ENCODE results near the gene ZWILCH. TPM values are rescaled to one million over a fixed set of nuclear protein-coding genes. Genes with fewer than 3 reads are reported as not detected.

ZWILCH gene
- total RNA-seq, 1 experiment from 2014 or later, result 50.2 TPM

DNA sequence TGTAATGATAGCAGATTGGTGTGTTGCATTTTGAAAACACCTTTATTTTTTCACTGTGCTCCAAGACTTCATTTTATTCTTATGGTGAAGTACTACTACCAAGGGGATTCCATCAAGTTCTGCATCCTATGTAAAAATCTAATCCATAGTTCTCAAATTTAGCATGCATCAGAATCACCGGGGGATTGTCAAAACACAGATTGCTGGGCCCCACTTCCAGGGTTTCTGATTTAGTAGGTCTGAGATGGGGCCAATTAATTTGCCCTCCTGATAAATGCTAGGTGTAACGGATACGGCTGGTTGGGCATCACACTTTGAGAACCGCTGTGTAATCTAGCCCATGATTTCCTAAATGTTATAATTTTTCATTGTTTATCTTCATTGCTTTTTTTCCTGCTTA is 692 bp downstream of the ZWILCH start (continued):
- TF ChIP-seq, protein P1, sequence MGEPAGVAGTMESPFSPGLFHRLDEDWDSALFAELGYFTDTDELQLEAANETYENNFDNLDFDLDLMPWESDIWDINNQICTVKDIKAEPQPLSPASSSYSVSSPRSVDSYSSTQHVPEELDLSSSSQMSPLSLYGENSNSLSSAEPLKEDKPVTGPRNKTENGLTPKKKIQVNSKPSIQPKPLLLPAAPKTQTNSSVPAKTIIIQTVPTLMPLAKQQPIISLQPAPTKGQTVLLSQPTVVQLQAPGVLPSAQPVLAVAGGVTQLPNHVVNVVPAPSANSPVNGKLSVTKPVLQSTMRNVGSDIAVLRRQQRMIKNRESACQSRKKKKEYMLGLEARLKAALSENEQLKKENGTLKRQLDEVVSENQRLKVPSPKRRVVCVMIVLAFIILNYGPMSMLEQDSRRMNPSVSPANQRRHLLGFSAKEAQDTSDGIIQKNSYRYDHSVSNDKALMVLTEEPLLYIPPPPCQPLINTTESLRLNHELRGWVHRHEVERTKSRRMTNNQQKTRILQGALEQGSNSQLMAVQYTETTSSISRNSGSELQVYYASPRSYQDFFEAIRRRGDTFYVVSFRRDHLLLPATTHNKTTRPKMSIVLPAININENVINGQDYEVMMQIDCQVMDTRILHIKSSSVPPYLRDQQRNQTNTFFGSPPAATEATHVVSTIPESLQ (CRISPR knock-in tag; IDR thresholded peaks at IDR 0.05), result no peak
- no peak for TF ChIP-seq RORB (CRISPR knock-in tag; IDR thresholded peaks at IDR 0.05)
- TF ChIP-seq, protein P2, sequence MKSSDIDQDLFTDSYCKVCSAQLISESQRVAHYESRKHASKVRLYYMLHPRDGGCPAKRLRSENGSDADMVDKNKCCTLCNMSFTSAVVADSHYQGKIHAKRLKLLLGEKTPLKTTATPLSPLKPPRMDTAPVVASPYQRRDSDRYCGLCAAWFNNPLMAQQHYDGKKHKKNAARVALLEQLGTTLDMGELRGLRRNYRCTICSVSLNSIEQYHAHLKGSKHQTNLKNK (CRISPR knock-in tag; IDR thresholded peaks at IDR 0.05), result no peak
- TF ChIP-seq, protein P3, sequence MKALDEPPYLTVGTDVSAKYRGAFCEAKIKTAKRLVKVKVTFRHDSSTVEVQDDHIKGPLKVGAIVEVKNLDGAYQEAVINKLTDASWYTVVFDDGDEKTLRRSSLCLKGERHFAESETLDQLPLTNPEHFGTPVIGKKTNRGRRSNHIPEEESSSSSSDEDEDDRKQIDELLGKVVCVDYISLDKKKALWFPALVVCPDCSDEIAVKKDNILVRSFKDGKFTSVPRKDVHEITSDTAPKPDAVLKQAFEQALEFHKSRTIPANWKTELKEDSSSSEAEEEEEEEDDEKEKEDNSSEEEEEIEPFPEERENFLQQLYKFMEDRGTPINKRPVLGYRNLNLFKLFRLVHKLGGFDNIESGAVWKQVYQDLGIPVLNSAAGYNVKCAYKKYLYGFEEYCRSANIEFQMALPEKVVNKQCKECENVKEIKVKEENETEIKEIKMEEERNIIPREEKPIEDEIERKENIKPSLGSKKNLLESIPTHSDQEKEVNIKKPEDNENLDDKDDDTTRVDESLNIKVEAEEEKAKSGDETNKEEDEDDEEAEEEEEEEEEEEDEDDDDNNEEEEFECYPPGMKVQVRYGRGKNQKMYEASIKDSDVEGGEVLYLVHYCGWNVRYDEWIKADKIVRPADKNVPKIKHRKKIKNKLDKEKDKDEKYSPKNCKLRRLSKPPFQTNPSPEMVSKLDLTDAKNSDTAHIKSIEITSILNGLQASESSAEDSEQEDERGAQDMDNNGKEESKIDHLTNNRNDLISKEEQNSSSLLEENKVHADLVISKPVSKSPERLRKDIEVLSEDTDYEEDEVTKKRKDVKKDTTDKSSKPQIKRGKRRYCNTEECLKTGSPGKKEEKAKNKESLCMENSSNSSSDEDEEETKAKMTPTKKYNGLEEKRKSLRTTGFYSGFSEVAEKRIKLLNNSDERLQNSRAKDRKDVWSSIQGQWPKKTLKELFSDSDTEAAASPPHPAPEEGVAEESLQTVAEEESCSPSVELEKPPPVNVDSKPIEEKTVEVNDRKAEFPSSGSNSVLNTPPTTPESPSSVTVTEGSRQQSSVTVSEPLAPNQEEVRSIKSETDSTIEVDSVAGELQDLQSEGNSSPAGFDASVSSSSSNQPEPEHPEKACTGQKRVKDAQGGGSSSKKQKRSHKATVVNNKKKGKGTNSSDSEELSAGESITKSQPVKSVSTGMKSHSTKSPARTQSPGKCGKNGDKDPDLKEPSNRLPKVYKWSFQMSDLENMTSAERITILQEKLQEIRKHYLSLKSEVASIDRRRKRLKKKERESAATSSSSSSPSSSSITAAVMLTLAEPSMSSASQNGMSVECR (CRISPR knock-in tag; IDR thresholded peaks at IDR 0.05; ENCODE audit: borderline replicate concordance), result no peak
- TF ChIP-seq ESRRA (CRISPR knock-in tag; IDR thresholded peaks at IDR 0.05; ENCODE audit: borderline replicate concordance), result no peak
- TF ChIP-seq HMGA2 (CRISPR knock-in tag; IDR thresholded peaks at IDR 0.05), result no peak

DNA sequence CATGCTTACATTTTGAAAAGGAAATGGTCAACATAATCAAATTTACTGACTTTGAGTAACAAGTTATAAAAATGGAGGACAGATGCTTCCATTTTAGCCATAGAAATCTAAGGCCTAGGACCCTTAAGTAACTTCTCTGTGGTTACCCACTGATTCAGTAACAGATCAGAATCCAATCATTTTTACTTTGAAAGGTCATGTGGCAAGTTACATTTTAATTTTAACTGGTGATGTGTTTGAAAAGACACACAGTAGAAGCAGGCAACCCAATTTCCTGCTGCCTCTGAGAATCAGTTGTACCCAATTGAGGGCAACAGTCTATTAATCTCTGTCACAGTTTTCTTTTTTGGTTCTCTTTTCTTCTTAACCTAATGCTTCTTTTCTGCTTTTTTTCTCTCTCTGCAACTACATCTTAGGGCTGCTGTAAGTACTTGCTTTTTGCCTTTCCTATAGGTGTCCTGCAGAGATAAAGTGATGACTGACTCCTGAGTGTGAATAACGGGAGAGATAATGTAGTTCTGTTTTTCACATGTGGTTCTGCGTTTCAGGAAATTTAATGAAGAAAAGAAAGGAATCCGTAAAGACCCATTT is 3.3 kb downstream of the ZWILCH start:
- CTCF ChIA-PET, result interaction anchor here (1.0 kb wide), 1 partner anchor 10 kb away, joined by 3 read pairs; no protein-coding TSS in a partner anchor
- POLR2A ChIA-PET, result no interaction called here
- Mint-ChIP-seq H3K36me3 (peaks cover 25% of the 10 kb centered on the region), H3K27ac (no peak overlapping the region), H3K27me3 (ENCODE audit: low read depth) (no peaks in the 10 kb centered on the region), H3K9me3 (no peaks in the 10 kb centered on the region), H3K4me3 (no peak overlapping the region), H3K4me1 (peaks cover 21% of the 10 kb centered on the region)
- ATAC-seq (no peak), DNase-seq (ENCODE audit: low spot score) (no peak)
- no peak for TF ChIP-seq ZNF396 (CRISPR knock-in tag; IDR thresholded peaks at IDR 0.05; ENCODE audit: borderline replicate concordance)
- TF ChIP-seq, protein P4, sequence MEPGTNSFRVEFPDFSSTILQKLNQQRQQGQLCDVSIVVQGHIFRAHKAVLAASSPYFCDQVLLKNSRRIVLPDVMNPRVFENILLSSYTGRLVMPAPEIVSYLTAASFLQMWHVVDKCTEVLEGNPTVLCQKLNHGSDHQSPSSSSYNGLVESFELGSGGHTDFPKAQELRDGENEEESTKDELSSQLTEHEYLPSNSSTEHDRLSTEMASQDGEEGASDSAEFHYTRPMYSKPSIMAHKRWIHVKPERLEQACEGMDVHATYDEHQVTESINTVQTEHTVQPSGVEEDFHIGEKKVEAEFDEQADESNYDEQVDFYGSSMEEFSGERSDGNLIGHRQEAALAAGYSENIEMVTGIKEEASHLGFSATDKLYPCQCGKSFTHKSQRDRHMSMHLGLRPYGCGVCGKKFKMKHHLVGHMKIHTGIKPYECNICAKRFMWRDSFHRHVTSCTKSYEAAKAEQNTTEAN (CRISPR knock-in tag; IDR thresholded peaks at IDR 0.05), result no peak
- no peak for TF ChIP-seq TP53 (CRISPR knock-in tag; IDR thresholded peaks at IDR 0.05)
- TF ChIP-seq EMX1 (CRISPR knock-in tag; IDR thresholded peaks at IDR 0.05), result no peak
- no peak for TF ChIP-seq JUN (CRISPR knock-in tag; IDR thresholded peaks at IDR 0.05)
- no peak for TF ChIP-seq RELA (CRISPR knock-in tag; IDR thresholded peaks at IDR 0.05; ENCODE audit: borderline replicate concordance)
- TF ChIP-seq, protein P5, sequence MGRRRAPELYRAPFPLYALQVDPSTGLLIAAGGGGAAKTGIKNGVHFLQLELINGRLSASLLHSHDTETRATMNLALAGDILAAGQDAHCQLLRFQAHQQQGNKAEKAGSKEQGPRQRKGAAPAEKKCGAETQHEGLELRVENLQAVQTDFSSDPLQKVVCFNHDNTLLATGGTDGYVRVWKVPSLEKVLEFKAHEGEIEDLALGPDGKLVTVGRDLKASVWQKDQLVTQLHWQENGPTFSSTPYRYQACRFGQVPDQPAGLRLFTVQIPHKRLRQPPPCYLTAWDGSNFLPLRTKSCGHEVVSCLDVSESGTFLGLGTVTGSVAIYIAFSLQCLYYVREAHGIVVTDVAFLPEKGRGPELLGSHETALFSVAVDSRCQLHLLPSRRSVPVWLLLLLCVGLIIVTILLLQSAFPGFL (CRISPR knock-in tag; IDR thresholded peaks at IDR 0.05; ENCODE audit: borderline replicate concordance), result no peak
- no peak for TF ChIP-seq SMAD3 (CRISPR knock-in tag; IDR thresholded peaks at IDR 0.05; ENCODE audit: borderline replicate concordance)
- no peak for TF ChIP-seq RORB (CRISPR knock-in tag; IDR thresholded peaks at IDR 0.05)
- TF ChIP-seq, protein P6, sequence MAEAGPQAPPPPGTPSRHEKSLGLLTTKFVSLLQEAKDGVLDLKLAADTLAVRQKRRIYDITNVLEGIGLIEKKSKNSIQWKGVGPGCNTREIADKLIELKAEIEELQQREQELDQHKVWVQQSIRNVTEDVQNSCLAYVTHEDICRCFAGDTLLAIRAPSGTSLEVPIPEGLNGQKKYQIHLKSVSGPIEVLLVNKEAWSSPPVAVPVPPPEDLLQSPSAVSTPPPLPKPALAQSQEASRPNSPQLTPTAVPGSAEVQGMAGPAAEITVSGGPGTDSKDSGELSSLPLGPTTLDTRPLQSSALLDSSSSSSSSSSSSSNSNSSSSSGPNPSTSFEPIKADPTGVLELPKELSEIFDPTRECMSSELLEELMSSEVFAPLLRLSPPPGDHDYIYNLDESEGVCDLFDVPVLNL (CRISPR knock-in tag; IDR thresholded peaks at IDR 0.05; ENCODE audit: borderline replicate concordance, low read depth), result no peak
- no peak for TF ChIP-seq ZNF219 (CRISPR knock-in tag; IDR thresholded peaks at IDR 0.05; ENCODE audit: borderline replicate concordance)
- no peak for TF ChIP-seq KAT7 (CRISPR knock-in tag; IDR thresholded peaks at IDR 0.05; ENCODE audit: borderline replicate concordance)
- TF ChIP-seq CREB1 (CRISPR knock-in tag; IDR thresholded peaks at IDR 0.05), result no peak
- no peak for TF ChIP-seq OVOL2 (CRISPR knock-in tag; IDR thresholded peaks at IDR 0.05; ENCODE audit: borderline replicate concordance)
- no peak for TF ChIP-seq SP1 (CRISPR knock-in tag; conservative IDR thresholded peaks at IDR 0.05)
- TF ChIP-seq MYBL2 (CRISPR knock-in tag; IDR thresholded peaks at IDR 0.05), result no peak
- TF ChIP-seq NFATC4 (CRISPR knock-in tag; IDR thresholded peaks at IDR 0.05), result no peak

Data from WTC11 (cell line).